22Rv1 (cell line): ENCODE data around the gene HCCS.

Experiments
- CTCF ChIP-seq: fragments of 450-650 bp; IDR thresholded peaks from 2 replicates; pipeline ENCODE4 v1.5.1; 2017; ENCODE audit warnings: mild to moderate bottlenecking
- ZFX ChIP-seq: fragments of 450-650 bp; IDR thresholded peaks from 2 replicates; pipeline ENCODE4 v1.6.1; 2017; ENCODE audit warnings: antibody characterized with exemption, borderline replicate concordance

- TF ChIP-seq CTCF (no peak), ZFX (no peak)
Measured at GRCh38 chrX:11081511-11081910, 29.6 kb upstream of the HCCS start.
